ENCODE data around the gene PCDH7.

PCDH7 gene

GRCh38 chr4:30720021-30720660 lies at the start of gene PCDH7:
TSS of gene PCDH7 (plus strand) at chr4:30720369. CDS start at chr4:30721423, 1,054 bp downstream.
- no peaks in the 10 kb centered on the region for H3K36me3 Mint-ChIP-seq (ENCODE audit: low read depth)
- peak within 1 kb of the TSS; percentile 91 for H3K4me3 Mint-ChIP-seq
- H3K27ac Mint-ChIP-seq = peak within 1 kb of the TSS; percentile 90
- peaks cover 55% of the 10 kb centered on the region for H3K27me3 Mint-ChIP-seq (ENCODE audit: low read depth, poor library complexity)
- H3K4me1 Mint-ChIP-seq = peaks cover 67% of the 10 kb centered on the region
- TF ChIP-seq CTCF (IDR thresholded peaks at IDR 0.05) = no peak
- peak; percentile 54 for DNase-seq
- H3K9me3 Mint-ChIP-seq = no peaks in the 10 kb centered on the region

GRCh38 chr4:30671926-30672448 lies 48.2 kb upstream of the PCDH7 start:
- Mint-ChIP-seq H3K27ac (no peak overlapping the region), H3K27me3 (ENCODE audit: low read depth, poor library complexity) (peaks cover 6% of the 10 kb centered on the region), H3K4me1 (no peaks in the 10 kb centered on the region), H3K9me3 (peaks cover 6% of the 10 kb centered on the region), H3K36me3 (ENCODE audit: low read depth) (no peaks in the 10 kb centered on the region), H3K4me3 (no peak overlapping the region)
- no peak for DNase-seq
- TF ChIP-seq CTCF (IDR thresholded peaks at IDR 0.05) = no peak

- H3K27ac Mint-ChIP-seq = no peak overlapping the region
- H3K4me3 Mint-ChIP-seq = no peak overlapping the region
- no peaks in the 10 kb centered on the region for H3K36me3 Mint-ChIP-seq (ENCODE audit: low read depth)
- DNase-seq = no peak
- no peak for TF ChIP-seq CTCF (IDR thresholded peaks at IDR 0.05)
- no peaks in the 10 kb centered on the region for H3K4me1 Mint-ChIP-seq
- peaks cover 2% of the 10 kb centered on the region for H3K27me3 Mint-ChIP-seq (ENCODE audit: low read depth, poor library complexity)
- H3K9me3 Mint-ChIP-seq = no peaks in the 10 kb centered on the region
Observed at GRCh38 chr4:30696191-30696590, 24.0 kb upstream of the PCDH7 start.

GRCh38 chr4:30714408-30715031 lies 5.6 kb upstream of the PCDH7 start:
- Mint-ChIP-seq H3K27ac (no peak overlapping the region), H3K36me3 (ENCODE audit: low read depth) (peaks cover 6% of the 10 kb centered on the region), H3K27me3 (ENCODE audit: low read depth, poor library complexity) (peaks cover 14% of the 10 kb centered on the region), H3K9me3 (peaks cover 16% of the 10 kb centered on the region), H3K4me1 (peaks cover 32% of the 10 kb centered on the region), H3K4me3 (no peak overlapping the region)
- peak; percentile 78 for TF ChIP-seq CTCF (IDR thresholded peaks at IDR 0.05)
- peak; percentile 65 for DNase-seq

- H3K9me3 Mint-ChIP-seq = no peaks in the 10 kb centered on the region
- no peaks in the 10 kb centered on the region for H3K36me3 Mint-ChIP-seq (ENCODE audit: low read depth)
- H3K27me3 Mint-ChIP-seq (ENCODE audit: low read depth, poor library complexity) = peaks cover 22% of the 10 kb centered on the region
- H3K4me1 Mint-ChIP-seq = peaks cover 45% of the 10 kb centered on the region
- TF ChIP-seq CTCF (IDR thresholded peaks at IDR 0.05) = peak; percentile 52
- no peak for DNase-seq
- H3K4me3 Mint-ChIP-seq = peak overlapping the region; percentile 91
- peak overlapping the region; percentile 24 for H3K27ac Mint-ChIP-seq
Observed at GRCh38 chr4:30716158-30716557, 4.0 kb upstream of the PCDH7 start.

Data from nephron progenitor cell (in vitro differentiated cells).